Bronchus fibroblast of lung (primary cell): ENCODE results near the gene POU3F1. TPM values are rescaled to one million over a fixed set of nuclear protein-coding genes. Genes with fewer than 3 reads are reported as not detected.

ENCODE experiments used
- total RNA-seq: library from RNA; depleted of rRNA; stranded (reverse); fragments of >200 nt; gene quantifications from 2 replicates; pipeline ENCODE4 v1.2.3, GENCODE V29; 2015

The POU3F1 gene
- total RNA-seq = not detected in 2 replicates

DNA sequence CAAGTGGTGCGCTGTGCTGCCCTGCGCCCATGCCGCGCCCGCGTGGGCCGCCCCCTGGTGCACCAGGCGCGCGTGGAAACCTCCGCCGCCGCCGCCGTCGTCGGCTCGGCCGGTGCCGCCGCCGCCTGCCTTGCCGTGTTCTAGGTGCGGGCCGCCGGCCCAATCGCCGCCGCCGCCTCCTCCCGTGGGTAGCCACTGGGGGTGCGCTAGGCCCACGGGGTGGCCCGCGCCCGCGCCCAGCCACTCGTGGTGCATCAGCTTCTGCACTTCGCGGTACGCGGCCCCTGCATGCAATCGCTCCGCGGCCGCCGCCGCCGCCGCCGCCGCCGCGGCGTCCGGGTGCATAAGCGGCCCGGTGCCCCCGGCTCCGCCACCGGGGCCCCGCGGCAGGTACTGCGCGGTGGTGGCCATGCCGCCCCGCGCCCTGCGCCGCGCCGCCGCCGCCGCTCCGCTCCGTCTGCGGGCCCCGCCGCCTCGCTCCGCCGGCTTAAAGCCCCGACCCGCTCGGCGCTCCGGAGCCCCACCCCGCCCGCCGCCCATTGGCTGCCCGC, at the start of gene POU3F1:
TSS of gene POU3F1 (minus strand) at position 461 of the 551 bp plus-strand sequence. CDS start at position 411, 50 bp downstream.

DNA sequence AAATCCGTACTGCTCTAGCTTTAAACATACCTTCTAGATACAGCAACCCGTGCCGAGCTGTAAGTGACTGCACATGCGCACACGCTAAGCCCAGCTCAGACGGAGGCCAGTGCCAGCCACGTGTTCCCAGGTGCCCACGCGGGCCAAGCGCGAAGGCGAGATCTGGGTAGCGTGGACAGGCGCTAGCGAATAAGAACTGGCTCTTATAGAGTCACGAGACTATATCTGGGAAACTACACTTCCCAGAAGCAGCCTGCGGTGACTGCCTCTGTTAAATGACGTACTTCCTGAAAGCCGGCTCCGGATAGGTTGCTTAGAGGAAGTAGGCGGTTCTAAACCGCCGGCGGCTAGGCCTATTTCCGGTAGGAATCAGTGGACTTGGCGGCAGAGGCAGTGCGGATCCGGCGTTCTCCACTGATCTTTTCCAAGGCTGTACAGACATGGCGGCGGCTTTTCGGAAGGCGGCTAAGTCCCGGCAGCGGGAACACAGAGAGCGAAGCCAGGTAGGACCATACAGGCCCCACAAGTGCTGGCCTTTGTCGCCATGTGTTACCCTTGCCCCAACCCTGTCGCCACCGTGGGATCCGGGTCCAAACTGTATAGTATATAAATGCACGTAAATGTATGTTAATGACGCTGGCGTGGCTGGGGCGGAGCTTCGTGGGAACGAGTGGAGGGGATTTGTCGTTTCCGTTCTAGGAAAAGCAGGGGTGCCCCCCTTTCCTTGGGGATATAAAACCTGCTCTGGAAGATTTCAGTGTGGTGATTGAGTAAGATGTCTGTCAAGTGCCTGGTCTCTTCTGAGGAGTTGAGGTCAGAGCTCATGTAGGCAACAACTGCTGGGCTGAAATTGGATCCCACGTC, 34.0 kb downstream of the POU3F1 start, which contains the start of gene UTP11:
TSS of gene UTP11 (plus strand) at position 372 of the 864 bp plus-strand sequence. CDS start at position 441, 69 bp downstream.

DNA sequence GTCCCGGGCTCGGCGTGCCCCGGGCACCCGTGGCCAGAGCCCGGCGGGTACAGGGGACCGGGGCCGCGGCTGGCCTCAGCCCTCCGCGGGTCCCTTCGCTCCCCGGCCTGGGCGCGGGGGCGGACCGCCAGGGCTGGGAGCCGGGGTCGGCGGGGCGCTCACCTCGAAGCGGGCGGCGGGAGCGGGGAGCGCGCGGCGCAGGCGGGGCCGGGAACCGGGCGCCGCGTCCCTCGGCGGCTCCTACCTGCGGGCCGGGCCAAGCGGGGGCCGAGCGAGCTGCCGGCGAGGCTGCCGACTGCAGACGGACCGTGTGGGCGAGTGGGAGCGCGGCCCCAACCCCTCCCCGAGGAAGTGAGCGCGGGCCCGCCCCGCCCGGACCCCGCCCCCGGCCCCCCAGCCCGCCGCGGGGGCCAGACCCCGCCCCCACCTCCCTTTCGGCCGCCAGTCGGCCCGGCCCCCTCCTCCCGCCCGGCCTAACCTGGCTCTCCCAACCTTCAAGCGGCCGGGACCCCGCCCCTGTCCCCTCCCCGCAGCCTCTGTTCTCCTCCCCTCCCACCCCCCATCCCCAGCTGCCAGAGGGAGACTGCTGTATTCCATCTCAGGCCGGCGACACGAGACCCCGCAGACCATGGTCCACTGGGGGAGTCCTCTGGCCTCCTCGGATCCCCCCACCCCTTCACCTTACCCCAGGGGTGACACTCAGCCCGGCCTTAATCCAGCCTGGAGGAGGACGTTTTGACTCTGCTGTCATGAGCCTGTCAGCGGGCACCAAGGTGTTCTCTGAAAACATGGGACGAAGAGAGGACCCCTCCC, 41.2 kb downstream of the POU3F1 start, which contains the start of gene FHL3:
TSS of gene FHL3 (minus strand) at position 320 of the 813 bp plus-strand sequence. CDS start 6,102 bp downstream, outside the sequence.

Other genes starting within 250 kb of the POU3F1 start
- 62.9 and 66.3 TPM in 2 replicates for gene C1orf122, start 239.0 kb downstream of the POU3F1 start, total RNA-seq
- 14.9 and 19.2 TPM in 2 replicates for gene YRDC, start 238.6 kb downstream of the POU3F1 start, total RNA-seq
- 1.0 and 1.3 TPM in 2 replicates for gene MTF1, start 187.2 kb downstream of the POU3F1 start, total RNA-seq
- gene INPP5B, start 99.7 kb downstream of the POU3F1 start, total RNA-seq = 14.8 and 20.4 TPM in 2 replicates
- gene SF3A3, start 56.8 kb downstream of the POU3F1 start, total RNA-seq = 60.4 and 71.7 TPM in 2 replicates
- gene FHL3, start 41.3 kb downstream of the POU3F1 start, total RNA-seq = 26.2 and 27.2 TPM in 2 replicates
- gene UTP11, start 34.1 kb downstream of the POU3F1 start, total RNA-seq = 49.7 and 73.6 TPM in 2 replicates